Naive thymus-derived CD4-positive, alpha-beta T cell (primary cell): ENCODE data around the gene MLXIP. TPM values are rescaled to one million over a fixed set of nuclear protein-coding genes. Genes with fewer than 3 reads are reported as not detected.
A peak's percentile ranks its signal among the peaks of the same experiment; 100 is the strongest.

Experiments
- ATAC-seq: fragments of 150-1000 bp; cut with Tn5 transposase; 2 replicates; pipeline ENCODE4 v1.10.0; 2021; ENCODE audit warnings: mild to moderate bottlenecking, moderate library complexity
- CTCF ChIA-PET: fragments of 350-600 bp; sonication (Branson Sonifier 250); formaldehyde crosslinking; loops from one replicate; lab custom pipeline; 2021; ENCODE audit warnings: antibody characterized with exemption; lab: Charles Lee
- POLR2A ChIA-PET: fragments of 350-600 bp; sonication (Branson Sonifier 250); formaldehyde crosslinking; loops from one replicate; lab custom pipeline; 2021; ENCODE audit warnings: antibody characterized with exemption, inconsistent platforms; lab: Charles Lee
- DNase-seq, 9 donors: peaks; one replicate each; pipeline versions ENCODE4 v3.0.0 to v3.0.0-alpha.2; 2020 to 2022; ENCODE audit warnings: mixed read lengths in 1 of 9
- H3K27ac ChIP-seq: one replicate; pipeline ENCODE4 v1.7.0; 2013; ENCODE audit warnings: mild to moderate bottlenecking, low read depth, low read length, moderate library complexity
- H3K27me3 ChIP-seq, 2 donors: one replicate each; pipeline ENCODE4 v1.7.0; 2013; ENCODE audit warnings: low read length in 2 of 2, mild to moderate bottlenecking in 2 of 2, moderate library complexity in 2 of 2; ENCODE audit not compliant: control insufficient read depth in 2 of 2, insufficient read depth in 2 of 2
- H3K36me3 ChIP-seq, 3 experiments: 1 replicate in 2 of 3; 2 replicates in 1 of 3; pipeline ENCODE4 v1.7.0; 2013; ENCODE audit warnings: low read length in 3 of 3, mild to moderate bottlenecking in 3 of 3, moderate library complexity in 1 of 3; ENCODE audit not compliant: insufficient read depth in 3 of 3, control insufficient read depth in 2 of 3
- H3K4me1 ChIP-seq, 2 donors: one replicate each; pipeline ENCODE4 v1.7.0; 2013; ENCODE audit warnings: low read length in 2 of 2, mild to moderate bottlenecking in 2 of 2, moderate library complexity in 1 of 2; ENCODE audit not compliant: control insufficient read depth in 2 of 2, insufficient read depth in 2 of 2
- H3K4me3 ChIP-seq: 2 replicates; pipeline ENCODE4 v1.7.0; 2013; ENCODE audit warnings: mild to moderate bottlenecking, low read length
- H3K9me3 ChIP-seq, 3 experiments: 1 replicate in 2 of 3; 2 replicates in 1 of 3; pipeline ENCODE4 v1.7.0; 2013; ENCODE audit warnings: low read length in 3 of 3; ENCODE audit not compliant: control insufficient read depth in 2 of 3
- H3K27ac Mint-ChIP-seq, 9 donors: one replicate each; pipeline ENCODE4 v1.8.0; 2020 to 2022; ENCODE audit warnings: mixed read lengths in 9 of 9, mild to moderate bottlenecking in 8 of 9, moderate library complexity in 5 of 9, inconsistent platforms in 2 of 9
- H3K27me3 Mint-ChIP-seq, 5 donors: one replicate each; pipeline ENCODE4 v1.8.0; 2021 to 2022; ENCODE audit warnings: mixed read lengths in 5 of 5, mild to moderate bottlenecking in 1 of 5
- H3K36me3 Mint-ChIP-seq, 5 donors: one replicate each; pipeline ENCODE4 v1.8.0; 2020 to 2022; ENCODE audit warnings: mixed read lengths in 5 of 5, mild to moderate bottlenecking in 3 of 5, inconsistent platforms in 1 of 5
- H3K4me1 Mint-ChIP-seq, 7 donors: one replicate each; pipeline ENCODE4 v1.8.0; 2020 to 2022; ENCODE audit warnings: mixed read lengths in 7 of 7, mild to moderate bottlenecking in 3 of 7, inconsistent platforms in 1 of 7
- H3K4me3 Mint-ChIP-seq, 10 donors: one replicate each; pipeline ENCODE4 v1.8.0; 2020 to 2022; ENCODE audit warnings: mild to moderate bottlenecking in 10 of 10, mixed read lengths in 10 of 10, moderate library complexity in 6 of 10, inconsistent platforms in 2 of 10
- H3K9me3 Mint-ChIP-seq, 11 donors: one replicate each; pipeline ENCODE4 v1.8.0; 2020 to 2022; ENCODE audit warnings: mixed read lengths in 11 of 11, mild to moderate bottlenecking in 4 of 11, inconsistent platforms in 1 of 11, moderate library complexity in 1 of 11
- intact Hi-C, 2 donors: fragments of 100-400 bp; cut with micrococcal nuclease; formaldehyde crosslinking; loops; one replicate each; pipeline ENCODE4 v1.15.1; 2023
- polyA plus RNA-seq, 2 donors: library from polyadenylated mRNA; unstranded; fragments of 300-500 nt; fragmentation: Illumina TruSeq; gene quantifications; one replicate each; pipeline ENCODE4 v1.2.3, GENCODE V29; 2021
- total RNA-seq, 6 experiments: library from RNA in 5 of 6; stranded (reverse) in 5 of 6; gene quantifications; 1 replicate in 5 of 6; 2 replicates in 1 of 6; pipeline ENCODE4 v1.2.3 and lab custom pipeline; 2021 to 2026

The MLXIP gene
- total and polyA plus RNA-seq, 7 experiments from 2014 or later = 17.4 to 123 (median 100) TPM

DNA sequence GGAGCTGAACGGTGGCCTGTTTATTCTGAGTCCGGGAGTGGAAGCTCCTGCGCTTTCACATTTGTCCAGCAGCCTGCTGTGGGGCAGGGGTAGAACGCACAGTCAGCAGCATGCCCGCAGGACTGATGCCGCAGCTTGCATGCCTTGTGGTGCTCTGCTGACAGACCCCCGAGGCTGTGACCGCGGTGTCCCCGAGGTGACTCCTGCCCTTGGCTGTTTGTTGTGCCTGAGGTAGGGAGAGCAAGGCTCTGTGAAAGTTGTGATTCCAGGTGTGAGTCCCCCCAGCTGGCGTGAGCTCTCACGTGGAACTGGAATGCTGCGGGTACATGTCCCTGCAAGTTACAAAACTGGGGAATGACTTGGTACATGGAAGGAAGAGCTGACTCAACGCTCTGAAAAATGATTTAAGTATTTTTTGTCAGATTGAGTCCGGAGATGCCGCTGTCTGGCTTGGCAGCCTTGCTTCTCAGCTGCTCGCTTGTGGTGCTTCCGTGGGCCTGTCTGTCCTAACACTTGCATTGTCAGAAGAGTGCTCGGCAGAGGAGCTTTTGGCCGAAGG is 18.1 kb downstream of the MLXIP start:
- CTCF ChIA-PET = interaction anchor here (0.6 to 2.6 kb wide), 9 partner anchors 9 to 393 kb away, joined by 3 to 13 read pairs (median 4); no protein-coding TSS in a partner anchor
- Histone ChIP-seq H3K27ac (peak overlapping the region; percentile 62), H3K9me3 (no peaks in the 10 kb centered on the region), H3K27me3 (no peaks in the 10 kb centered on the region), H3K4me1 (peaks cover 24 to 81% of the 10 kb centered on the region in 2 donors), H3K4me3 (no peak overlapping the region), H3K36me3 (no peaks in the 10 kb centered on the region)
- ATAC-seq (no peak), DNase-seq (no peak)
- H3K9me3 Mint-ChIP-seq = no peaks in the 10 kb centered on the region
- peak overlapping the region in 6 of 10 donors; percentile 13 to 78 (median 43) for H3K4me3 Mint-ChIP-seq
- H3K27me3 Mint-ChIP-seq = no peaks in the 10 kb centered on the region
- peaks cover 0 to 4% (median 0%) of the 10 kb centered on the region in 5 donors for H3K36me3 Mint-ChIP-seq
- intact Hi-C loops = no loop called here
- peaks cover 42 to 58% (median 55%) of the 10 kb centered on the region in 7 donors for H3K4me1 Mint-ChIP-seq
- peak overlapping the region in 6 of 9 donors; percentile 81 to 98 (median 92) for H3K27ac Mint-ChIP-seq
- POLR2A ChIA-PET = interaction anchor here (0.6 to 9.7 kb wide), 5 partner anchors 8 to 290 kb away, joined by 3 to 150 read pairs (median 7); partner anchors contain the start of gene MLXIP

DNA sequence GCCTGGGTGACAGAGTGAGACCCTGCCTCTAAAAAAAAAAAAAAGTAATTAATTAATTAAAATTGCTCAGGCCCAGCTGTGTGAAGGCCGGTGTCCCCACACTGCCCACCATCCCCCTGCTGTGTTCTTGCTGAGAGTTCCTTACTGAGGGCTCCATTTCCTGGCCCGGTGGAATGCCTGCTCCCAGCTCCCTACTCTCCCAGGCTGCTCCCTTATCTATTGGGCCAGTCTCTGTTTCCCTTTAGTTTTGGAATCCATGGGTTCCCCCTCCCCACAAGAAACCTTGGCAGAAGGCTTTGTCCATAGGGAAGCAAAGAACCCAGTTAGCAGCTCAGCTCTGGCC is 19.0 kb downstream of the MLXIP start:
- Histone ChIP-seq H3K4me3 (no peak overlapping the region), H3K27me3 (no peaks in the 10 kb centered on the region), H3K27ac (peak overlapping the region; percentile 62), H3K9me3 (no peaks in the 10 kb centered on the region), H3K36me3 (no peaks in the 10 kb centered on the region), H3K4me1 (peaks cover 23 to 80% of the 10 kb centered on the region in 2 donors)
- Mint-ChIP-seq H3K27ac (peak overlapping the region in 7 of 9 donors; percentile 62 to 98 (median 94)), H3K9me3 (no peaks in the 10 kb centered on the region), H3K27me3 (no peaks in the 10 kb centered on the region), H3K36me3 (peaks cover 0 to 5% (median 0%) of the 10 kb centered on the region in 5 donors), H3K4me1 (peaks cover 46 to 67% (median 61%) of the 10 kb centered on the region in 7 donors), H3K4me3 (peak overlapping the region in 9 of 10 donors; percentile 66 to 83 (median 76))
- intact Hi-C loops = no loop called here
- no peak for ATAC-seq
- POLR2A ChIA-PET = interaction anchor here (0.7 to 9.7 kb wide), 5 partner anchors 8 to 209 kb away, joined by 3 to 150 read pairs (median 5); partner anchors contain the start of genes MLXIP and PSMD9
- DNase-seq = no peak
- CTCF ChIA-PET = interaction anchor here (0.6 to 5.5 kb wide), 7 partner anchors 8 to 125 kb away, joined by 3 to 30 read pairs (median 5); no protein-coding TSS in a partner anchor

DNA sequence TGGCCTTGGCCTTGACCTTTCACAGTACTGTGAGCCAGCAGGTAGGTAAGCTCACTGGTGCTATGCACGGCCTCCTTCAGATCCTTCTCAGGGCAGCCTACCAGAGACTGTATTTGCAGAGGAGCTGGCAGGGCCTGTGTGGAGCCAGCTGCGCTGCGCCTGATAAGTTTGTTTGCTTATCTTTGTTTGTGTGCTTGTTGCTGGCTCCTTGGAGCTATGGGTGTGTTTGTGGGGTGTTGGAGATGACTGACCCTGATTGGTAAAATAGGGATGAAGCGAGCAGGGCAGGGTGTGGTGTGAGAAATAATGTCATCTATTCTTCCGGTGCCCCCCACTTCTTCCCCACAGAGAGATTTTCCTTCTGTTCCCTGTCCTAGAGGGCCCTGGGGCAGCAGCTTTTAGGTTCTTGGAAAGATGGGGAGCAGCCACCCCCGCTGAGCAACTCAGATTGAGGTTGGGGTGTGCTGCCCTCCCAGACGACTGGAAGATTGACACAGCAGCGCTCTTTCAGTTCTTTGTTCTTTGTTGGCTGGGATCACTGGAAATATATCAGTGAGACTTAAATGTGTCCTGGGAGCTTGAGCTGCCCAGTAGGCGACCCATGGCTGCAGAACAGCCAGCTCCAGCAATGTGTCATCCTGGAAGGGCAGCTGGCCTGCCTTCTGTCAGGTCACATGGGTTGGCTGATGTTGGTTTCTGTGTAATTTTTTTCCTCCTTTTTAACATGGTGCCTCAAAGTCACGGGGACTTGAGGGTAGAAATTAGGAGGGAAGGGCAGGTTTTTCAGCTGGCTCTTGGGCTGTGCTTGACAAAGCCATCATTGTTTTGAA is 19.6 kb downstream of the MLXIP start:
- peak overlapping the region in 7 of 9 donors; percentile 62 to 98 (median 94) for H3K27ac Mint-ChIP-seq
- peak overlapping the region in 9 of 10 donors; percentile 66 to 83 (median 76) for H3K4me3 Mint-ChIP-seq
- peaks cover 0 to 7% (median 0%) of the 10 kb centered on the region in 5 donors for H3K36me3 Mint-ChIP-seq
- peak; percentile 28 for ATAC-seq
- intact Hi-C loops = no loop called here
- POLR2A ChIA-PET = interaction anchor here (0.6 to 9.7 kb wide), 6 partner anchors 9 to 374 kb away, joined by 3 to 150 read pairs (median 6); partner anchors contain the start of gene MLXIP
- Histone ChIP-seq H3K36me3 (no peaks in the 10 kb centered on the region), H3K27ac (peak overlapping the region; percentile 62), H3K27me3 (no peaks in the 10 kb centered on the region), H3K4me3 (no peak overlapping the region), H3K9me3 (no peaks in the 10 kb centered on the region), H3K4me1 (peaks cover 25 to 77% of the 10 kb centered on the region in 2 donors)
- H3K27me3 Mint-ChIP-seq = no peaks in the 10 kb centered on the region
- CTCF ChIA-PET = interaction anchor here (0.6 to 5.5 kb wide), 6 partner anchors 7 to 124 kb away, joined by 3 to 30 read pairs (median 8); no protein-coding TSS in a partner anchor
- H3K4me1 Mint-ChIP-seq = peaks cover 49 to 73% (median 66%) of the 10 kb centered on the region in 7 donors
- H3K9me3 Mint-ChIP-seq = no peaks in the 10 kb centered on the region
- DNase-seq = no peak

DNA sequence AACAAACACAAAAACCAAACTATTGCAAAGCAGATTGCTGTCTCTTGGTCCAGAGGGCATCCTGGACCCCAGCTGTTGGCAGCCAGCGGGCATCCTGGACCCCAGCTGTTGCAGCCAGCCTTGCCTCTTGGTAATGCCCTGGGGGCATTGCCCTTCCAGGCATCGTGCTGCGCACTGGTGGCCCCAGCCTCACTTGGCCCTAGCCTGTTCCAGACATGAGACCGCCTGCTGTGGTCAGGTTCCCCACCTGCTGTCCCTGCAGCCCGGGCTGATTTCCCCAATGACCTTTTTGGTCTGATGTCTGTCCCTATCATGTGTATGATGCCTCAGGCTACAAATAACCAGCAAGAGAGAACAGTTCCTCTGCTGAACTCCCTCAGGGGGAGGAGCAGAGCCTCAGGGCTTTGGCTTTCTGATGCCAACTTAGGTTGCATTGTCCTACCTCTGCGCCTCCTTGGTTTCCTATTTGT is 20.8 kb downstream of the MLXIP start:
- peak overlapping the region; percentile 62 for H3K27ac ChIP-seq
- DNase-seq (no peak), ATAC-seq (peak; percentile 39)
- Mint-ChIP-seq H3K4me1 (peaks cover 52 to 81% (median 72%) of the 10 kb centered on the region in 7 donors), H3K36me3 (peaks cover 0 to 8% (median 0%) of the 10 kb centered on the region in 5 donors), H3K4me3 (peak overlapping the region; percentile 70 to 91 (median 77)), H3K27me3 (no peaks in the 10 kb centered on the region), H3K9me3 (no peaks in the 10 kb centered on the region), H3K27ac (peak overlapping the region in 7 of 9 donors; percentile 81 to 98 (median 94))
- no peaks in the 10 kb centered on the region for H3K9me3 ChIP-seq
- no peaks in the 10 kb centered on the region for H3K36me3 ChIP-seq
- POLR2A ChIA-PET = interaction anchor here (0.6 to 9.7 kb wide), 5 partner anchors 8 to 36 kb away, joined by 3 to 150 read pairs (median 6); partner anchors contain the start of gene MLXIP
- peak overlapping the region; percentile 41 for H3K4me3 ChIP-seq
- CTCF ChIA-PET = interaction anchor here (2.6 to 5.5 kb wide), 2 partner anchors 11 to 18 kb away, joined by 11 to 30 read pairs; no protein-coding TSS in a partner anchor
- peaks cover 25 to 66% of the 10 kb centered on the region in 2 donors for H3K4me1 ChIP-seq
- intact Hi-C loops = loop anchor here (1.0 kb wide), 3 partner anchors 8 to 21 kb away; partner anchors contain the start of gene MLXIP (in 1 of the 2)
- no peaks in the 10 kb centered on the region for H3K27me3 ChIP-seq

DNA sequence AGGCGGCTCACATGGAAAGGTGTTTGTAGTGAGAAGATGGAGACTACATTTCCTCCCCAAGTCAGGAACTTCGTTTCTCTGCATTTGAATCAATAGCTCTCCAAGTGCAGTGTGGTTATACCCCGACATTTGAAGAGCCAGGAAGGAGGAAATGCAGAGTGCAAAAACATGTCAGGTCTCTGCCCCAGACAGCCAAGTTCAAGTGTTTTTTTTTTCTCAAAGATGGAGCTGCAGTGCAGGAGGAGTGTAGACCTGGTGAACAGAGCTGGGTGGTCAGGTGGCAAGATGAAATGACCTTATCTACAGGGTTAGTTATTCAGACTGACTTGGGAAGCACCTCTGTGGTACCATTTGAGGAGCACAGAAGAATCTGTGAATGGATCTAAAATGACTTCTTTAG is 21.3 kb downstream of the MLXIP start:
- peak overlapping the region; percentile 70 to 91 (median 77) for H3K4me3 Mint-ChIP-seq
- H3K4me3 ChIP-seq = peak overlapping the region; percentile 41

More for the DNA sequence above, 21.3 kb downstream of the MLXIP start:
- Mint-ChIP-seq H3K9me3 (no peaks in the 10 kb centered on the region), H3K4me1 (peaks cover 57 to 87% (median 76%) of the 10 kb centered on the region in 7 donors), H3K36me3 (peaks cover 0 to 10% (median 0%) of the 10 kb centered on the region in 5 donors), H3K27me3 (no peaks in the 10 kb centered on the region), H3K27ac (peak overlapping the region in 7 of 9 donors; percentile 81 to 98 (median 94))
- Histone ChIP-seq H3K9me3 (no peaks in the 10 kb centered on the region), H3K36me3 (no peaks in the 10 kb centered on the region), H3K4me1 (peaks cover 25 to 64% of the 10 kb centered on the region in 2 donors), H3K27me3 (no peaks in the 10 kb centered on the region), H3K27ac (peak overlapping the region; percentile 62)
- intact Hi-C loops = loop anchor here (1.0 to 5.0 kb wide), 4 partner anchors 9 to 33 kb away; partner anchors contain the start of gene MLXIP (in 1 of the 2)
- peak in 7 of 9 donors; percentile 23 to 59 (median 53) for DNase-seq
- ChIA-PET CTCF (interaction anchor here (0.6 to 5.5 kb wide), 4 partner anchors 9 to 237 kb away, joined by 3 to 30 read pairs (median 7); no protein-coding TSS in a partner anchor), POLR2A (interaction anchor here (0.5 to 9.7 kb wide), 6 partner anchors 10 to 158 kb away, joined by 3 to 150 read pairs (median 7); partner anchors contain the start of gene MLXIP)
- ATAC-seq = peak; percentile 69
